ENCODE measurements around the gene NFATC2.

The NFATC2 gene

DNA sequence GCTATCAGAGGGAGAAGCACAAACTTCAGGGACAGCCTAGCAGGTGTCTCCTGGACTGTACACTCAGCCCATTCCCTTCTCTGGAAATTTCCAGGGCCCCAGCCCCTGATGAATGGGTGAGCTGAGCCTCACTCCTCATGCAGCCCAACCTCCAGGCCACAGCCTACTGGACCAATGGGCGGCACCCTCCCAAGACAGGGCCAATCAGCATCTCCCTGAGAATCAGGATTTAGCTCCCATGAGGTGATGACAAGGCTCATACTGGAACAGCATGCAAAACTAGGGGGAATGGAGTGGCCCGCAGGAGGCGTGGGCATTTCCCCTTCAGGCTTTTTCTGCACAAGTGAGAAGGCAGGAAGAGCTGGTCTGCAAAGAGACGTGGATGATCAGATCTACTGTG lies 29.0 kb downstream of the NFATC2 start:
- no peak for DNase-seq

DNA sequence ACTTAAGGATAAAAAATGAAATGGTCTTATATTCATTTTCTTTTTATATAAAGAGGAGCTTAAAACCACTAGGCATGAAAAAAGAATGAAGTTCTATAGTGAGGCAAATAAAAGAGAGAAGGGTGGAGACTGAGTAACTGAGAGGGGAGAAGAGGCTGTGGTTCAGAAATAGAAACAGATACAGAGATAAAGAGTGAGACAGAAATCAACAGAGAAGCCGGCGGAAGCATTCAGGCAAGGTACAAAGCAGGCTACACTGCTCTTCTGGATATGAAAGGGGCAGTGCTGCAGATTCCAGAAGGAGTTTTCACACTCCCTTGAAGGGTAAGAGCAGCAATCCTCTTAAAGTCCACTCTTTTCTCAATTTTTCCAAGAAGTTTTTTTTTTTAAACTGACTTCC lies 29.9 kb downstream of the NFATC2 start:
- no peak for DNase-seq

DNA sequence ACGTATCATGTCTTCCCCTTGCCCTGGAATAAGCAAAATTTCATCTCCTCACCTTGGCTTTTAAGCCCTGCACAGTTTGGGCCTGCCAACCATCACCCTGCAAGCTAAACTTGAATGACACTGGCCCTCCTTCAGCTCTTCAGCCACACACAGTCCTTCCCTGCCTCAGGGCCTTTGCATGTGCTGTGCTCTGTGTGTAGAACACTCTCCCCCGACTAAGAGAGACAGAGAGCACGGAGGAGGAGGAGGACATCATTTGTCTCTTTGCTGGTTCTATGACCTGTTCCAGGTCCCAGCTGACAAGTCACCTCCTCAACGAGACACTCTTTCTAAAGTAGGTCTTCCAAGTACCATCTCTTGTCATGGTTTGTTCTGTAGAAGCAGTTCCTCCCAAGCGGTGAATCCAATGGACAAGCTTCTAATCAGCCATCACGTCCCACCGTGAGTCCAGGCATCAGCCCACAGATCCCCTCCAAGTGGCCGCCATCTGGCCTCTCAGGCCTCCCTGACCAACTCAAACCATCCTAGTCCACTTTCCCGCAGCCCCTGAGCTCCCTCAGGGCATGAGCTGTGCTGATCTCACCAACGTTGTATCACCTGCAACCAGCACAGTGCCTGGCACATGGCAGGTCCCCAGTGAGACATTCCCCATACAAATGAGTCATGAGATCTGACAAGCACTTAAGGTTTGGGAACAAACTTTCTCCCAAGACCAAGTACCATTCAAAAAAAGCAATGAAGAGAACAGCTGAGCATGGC lies 30.5 kb downstream of the NFATC2 start:
- no peak for DNase-seq

DNA sequence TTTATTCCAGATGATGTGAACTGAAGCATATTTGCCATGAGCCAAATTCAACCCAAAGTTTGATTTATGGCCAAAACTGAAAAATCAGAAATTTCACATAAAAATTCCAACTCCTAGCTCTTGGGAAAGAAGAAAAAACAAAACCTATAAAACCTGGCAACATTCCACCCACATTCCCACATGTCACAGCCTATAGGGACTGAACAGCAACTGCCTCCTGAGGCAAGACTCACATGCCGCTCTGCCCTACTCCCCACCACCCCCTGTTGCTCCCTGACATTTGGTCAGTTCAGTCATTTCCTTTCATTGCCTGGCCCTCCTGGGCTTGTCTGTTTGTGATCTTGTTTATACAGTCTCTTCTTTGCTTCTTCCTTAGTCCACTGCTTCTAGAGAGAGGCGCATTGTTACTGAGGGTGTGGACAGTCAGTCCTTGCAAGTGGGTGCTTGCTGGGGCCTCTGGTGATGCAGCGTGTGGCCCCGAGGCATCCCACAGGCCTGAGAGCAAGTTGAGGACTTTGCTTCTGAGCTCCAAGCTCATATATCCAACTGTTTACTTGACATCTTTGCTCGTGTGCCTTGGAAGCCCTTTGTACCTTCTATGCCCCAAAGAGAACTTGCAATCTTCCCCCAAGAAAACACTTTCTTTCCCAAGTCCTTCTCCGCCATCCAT lies 31.4 kb downstream of the NFATC2 start:
- no peak for DNase-seq

DNA sequence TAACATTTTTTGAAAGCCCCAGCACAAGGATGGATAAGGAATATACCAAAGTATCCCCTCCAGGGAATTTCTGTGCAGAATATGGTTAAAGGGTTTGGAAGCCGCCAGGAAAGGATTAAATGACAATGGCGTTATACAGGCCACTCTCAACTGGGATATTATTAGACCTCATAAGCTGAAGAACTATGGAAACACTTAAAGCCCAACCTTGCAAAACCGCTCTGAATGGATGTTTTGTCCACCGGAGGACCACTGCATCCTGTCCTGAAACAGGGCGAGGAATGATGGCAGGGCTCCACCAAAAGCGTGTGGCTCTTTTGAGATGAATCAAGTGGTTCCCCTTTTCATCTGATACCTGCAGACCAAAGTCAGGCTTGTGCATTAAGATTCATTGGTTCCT lies 32.4 kb downstream of the NFATC2 start:
- no peak for DNase-seq

DNA sequence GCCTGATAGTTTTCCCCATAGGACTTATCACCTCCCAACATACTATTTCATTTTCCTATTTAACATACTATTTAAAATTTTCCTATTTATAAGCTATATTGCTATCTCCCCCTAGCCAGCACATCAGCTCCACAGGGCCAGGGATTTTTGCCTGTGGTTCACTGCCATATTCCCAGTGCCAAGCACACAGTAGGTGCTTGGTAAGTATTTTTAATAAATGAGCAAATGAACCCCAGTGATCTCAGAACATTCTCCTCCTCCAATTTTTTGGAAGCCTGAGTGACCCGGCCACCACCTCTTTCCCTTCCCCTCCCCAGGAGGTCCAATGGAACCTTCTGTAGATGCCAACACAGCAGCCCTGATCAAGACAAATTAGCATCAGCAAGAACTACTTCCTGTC lies 33.3 kb downstream of the NFATC2 start:
- DNase-seq = no peak

DNA sequence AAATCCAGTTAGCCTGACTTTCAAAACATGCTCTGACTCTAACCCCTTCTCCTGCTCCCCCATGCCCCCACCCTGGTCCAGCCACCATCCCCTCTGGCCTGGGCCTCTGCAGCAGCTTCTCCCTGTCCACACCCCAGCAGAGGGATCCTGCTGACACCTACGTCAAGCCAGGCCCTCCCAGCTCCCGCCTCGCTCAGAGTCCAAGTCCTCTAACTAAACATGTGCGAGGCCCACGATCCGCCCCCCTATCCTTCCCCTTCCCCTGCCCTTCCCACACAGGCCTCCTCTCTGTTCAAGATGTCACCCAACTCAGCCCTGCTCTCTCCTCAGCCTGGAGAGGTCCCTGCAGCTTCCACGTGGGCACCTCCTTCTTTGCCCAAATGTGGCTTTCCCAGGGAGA lies 33.7 kb downstream of the NFATC2 start:
- DNase-seq = no peak

DNA sequence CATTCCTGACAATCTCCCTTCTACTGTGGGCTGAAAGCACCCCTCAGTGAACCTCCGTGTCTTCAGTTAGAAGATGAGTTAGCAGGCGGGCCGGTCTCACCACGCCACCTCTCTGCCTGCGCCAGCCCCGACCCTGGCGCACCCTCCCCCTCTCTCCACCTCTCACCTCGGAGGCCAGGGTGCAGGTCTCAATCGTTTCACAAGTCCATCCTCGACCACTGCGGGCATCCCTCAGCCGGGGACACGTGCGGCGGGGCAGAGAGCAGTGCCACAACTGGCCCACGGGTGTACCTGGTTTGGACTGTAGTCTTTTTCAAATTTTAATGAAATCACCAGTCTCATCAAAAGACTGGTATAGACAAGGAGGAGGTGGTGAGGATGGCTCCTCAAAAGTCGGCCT lies 34.4 kb downstream of the NFATC2 start:
- no peak for DNase-seq

DNA sequence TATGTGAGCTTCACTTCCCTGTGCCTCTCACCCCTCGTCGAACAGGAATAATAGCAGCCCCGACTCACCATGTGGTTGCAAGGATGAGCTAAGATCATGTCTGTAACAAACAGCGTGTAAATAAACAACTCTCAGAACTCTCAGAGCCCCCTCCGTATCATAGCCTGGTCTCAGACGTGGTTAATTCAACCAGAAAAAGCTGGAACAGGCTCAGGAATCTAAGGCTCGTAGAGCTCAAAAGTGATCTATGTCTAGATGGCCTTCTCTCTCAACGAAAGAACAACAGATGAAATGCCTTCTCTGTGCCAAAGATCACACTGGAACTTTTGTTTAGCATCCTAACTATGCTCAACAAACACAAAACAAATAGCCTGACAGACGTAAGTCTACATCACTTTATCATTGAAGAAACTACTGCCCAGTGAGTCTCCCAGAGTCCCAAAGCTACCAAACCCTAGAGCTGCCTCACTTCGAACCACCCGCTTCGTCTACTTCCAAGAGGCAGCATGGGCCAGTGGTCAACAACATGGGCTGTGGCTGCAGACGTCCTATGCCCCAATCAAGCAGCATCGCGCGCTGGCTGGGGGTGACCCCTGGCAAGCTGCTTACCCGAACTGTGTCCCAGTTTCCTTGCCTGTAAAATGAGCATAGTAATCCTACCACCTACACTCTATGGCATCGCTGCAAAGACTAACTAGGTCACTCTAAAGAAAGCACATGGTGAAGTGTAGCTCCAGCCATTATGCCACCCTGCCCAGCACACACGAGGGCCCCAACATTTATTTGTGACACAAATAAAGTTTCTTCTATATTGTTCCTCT lies 35.1 kb downstream of the NFATC2 start:
- no peak for DNase-seq

DNA sequence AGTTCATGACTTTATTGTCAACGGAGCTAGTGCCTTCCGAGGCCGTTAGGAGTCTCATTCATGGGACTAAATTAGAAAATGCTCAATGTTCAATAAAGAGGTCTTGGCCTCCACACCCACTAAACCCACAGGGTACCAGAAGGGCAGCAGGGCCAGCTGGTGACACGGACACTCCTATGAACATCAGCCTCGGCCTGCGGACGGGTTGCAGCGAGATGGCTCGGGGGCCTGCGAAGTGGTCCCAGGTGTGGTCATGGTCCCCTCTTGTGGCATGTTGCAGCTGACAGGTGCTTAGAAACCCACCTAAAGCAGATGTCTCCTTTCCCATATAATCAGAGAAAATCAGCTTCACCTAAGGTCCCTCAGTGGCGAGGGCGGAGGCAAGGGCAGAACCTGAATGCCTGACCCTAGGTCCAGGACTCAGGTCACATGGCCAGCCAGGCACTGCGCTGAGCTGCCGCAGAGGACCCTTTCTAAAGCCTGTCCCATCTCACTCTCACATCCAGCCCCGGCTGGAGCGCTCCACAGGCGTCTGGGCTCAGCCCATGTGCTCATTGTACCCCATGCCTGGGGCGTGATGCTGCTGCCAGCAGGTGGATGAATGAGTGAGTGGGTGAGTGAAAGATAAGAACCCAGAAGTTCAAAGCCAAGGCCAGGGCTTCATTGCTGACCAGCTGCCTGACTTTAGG lies 35.8 kb downstream of the NFATC2 start:
- no peak for DNase-seq

DNA sequence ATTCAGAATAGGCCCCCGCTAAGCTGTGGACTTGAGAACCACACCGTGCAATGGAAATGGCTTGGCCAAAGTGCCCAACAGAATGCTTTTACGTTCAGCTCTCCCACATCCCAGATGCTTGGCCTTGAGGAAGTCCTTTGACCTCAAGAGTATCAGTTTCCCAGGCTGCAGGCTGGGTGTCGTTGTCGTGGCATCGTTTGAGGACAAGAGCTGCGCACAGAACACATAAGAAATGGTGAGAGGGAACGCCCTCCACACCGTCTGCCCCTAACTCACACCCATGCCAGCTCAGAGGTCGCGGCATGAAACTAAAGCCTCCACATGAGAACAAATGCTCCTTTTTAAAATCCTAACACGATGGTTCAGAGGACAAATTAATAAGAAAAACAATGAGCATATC lies 37.0 kb downstream of the NFATC2 start:
- no peak for DNase-seq

DNA sequence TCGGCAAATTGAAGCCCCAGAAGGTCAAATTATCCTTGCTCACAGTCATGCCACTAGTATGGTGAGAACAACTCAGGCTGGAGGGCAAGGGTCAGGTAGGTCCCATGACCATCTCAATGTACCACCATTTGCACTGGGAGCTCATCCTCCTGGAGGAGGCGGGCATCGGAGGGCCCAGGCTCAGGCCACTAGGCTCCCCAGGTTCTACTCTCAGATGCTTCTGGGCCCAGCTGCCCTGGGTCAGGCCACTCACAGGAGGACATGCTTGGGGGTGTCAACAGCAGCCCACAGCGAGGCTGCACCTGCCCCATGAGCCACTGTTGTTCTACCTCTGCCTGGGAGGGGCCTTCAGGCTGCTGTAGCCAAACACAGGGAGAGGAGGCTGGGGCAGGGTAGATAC lies 39.1 kb downstream of the NFATC2 start:
- no peak for DNase-seq

DNA sequence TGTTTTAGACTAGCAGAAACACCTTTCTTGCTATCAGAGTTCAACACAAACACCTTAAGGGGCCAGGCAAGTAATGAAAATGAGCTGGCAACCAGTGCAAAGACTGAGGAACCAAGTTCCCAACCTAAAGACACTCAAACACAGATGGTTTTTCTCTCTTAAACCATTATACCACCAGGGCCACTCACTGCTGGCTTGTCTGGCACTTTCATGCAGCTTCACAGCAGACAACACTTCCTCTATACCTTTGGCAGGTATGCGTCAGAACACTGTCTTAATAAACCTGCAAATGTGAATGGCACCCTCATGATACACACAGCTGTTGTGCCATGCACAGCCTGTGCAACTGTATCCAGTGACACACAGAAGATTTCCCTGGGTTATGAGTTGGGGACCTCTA lies 41.6 kb downstream of the NFATC2 start:
- DNase-seq = no peak

DNA sequence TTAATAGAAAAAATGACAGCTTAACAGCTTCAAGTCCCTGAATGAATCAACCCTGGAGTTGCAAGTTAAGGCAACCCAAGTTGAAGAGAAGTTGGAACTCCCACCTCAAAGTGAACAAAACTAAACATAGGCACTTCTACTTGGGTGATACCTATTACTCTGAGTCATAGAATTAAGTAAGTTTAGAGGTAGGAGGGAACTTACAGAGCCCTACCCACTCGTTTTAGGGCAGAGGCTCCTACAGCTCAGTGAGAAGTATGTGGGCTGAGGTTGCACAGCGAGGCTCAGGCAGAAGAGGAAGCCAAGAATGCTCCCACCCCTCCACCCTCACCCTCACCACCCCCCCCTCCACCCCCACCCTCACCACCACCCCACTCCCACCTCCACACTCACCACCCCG lies 42.2 kb downstream of the NFATC2 start:
- DNase-seq = no peak

DNA sequence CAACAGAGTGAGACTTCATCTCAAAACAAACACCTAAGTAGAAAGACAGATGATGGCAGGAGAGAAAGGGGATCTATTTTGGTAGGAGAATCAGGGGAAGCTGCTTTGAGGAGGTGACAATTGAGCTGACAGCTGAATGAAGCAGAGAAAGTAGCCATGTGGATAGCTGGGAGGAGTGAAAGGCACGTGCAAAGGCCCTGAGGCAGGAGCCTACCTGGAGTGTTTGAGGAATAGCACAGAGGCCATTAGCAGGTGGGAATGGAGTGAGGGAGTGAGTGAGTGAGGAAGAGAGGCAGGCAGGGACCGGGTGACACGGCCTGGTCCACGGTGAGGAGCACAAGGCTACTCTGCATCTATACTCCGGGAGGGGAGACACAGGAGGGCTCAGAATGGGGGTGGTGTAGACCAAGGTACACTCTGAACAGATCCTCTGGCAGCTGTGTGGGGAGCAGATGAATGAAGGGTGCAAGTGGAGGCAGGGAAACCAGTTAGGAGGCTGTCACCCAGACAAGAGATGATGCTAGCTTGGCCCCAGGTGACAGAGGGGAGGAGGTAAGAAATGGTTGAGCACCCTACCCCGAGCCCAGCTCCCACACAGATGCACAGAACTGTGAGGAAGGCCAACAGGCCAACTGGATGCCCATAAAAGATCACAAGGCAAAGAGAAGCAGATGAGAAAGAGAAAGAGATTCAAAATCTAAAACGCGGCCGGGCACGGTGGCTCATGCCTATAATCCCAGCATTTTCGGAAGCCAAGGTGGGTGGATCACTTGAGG lies 43.6 kb downstream of the NFATC2 start:
- no peak for DNase-seq

DNA sequence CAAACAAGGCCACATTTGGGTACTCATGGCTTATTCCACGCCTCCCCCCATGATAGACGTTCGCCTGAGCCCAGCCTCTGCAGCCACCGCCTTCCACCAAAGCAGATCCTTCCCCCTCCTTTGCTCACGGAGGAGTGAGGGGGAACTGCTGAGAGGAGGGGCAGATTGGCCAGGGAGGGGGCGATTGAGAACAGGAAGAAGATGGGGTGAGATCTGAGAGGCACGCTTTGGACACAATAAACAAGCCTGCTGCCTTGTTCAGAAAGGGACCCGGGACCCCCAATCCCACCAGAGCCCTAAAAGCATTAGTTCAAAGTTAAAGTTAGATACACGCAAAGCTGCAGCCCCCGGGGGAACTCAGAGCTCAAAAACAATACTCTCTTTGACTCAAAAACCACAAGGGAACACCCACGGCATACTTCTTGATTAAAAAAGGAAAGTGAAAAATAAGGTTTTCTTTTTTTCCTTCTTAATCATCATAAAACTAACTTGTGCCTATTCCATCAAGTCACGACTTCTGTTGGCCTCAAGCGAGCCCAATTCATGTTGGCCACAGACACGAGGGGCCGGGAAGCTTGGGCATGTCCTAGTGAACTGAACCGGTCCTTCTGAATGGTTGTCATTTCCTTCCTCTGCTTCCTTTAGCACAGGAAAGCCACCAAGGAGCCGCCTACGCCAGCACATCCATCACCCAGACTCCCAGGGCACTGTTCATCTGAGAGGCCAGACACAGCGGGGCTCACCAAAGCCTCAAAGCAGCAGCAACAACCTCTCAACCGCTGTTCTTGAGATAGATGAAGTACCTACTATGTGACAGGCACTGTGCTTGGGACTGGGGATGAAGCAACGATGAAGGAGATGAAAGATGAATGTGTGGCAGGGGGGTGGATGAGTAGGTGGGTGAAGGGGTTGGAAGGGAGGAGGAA lies 44.7 kb downstream of the NFATC2 start:
- no peak for DNase-seq

DNA sequence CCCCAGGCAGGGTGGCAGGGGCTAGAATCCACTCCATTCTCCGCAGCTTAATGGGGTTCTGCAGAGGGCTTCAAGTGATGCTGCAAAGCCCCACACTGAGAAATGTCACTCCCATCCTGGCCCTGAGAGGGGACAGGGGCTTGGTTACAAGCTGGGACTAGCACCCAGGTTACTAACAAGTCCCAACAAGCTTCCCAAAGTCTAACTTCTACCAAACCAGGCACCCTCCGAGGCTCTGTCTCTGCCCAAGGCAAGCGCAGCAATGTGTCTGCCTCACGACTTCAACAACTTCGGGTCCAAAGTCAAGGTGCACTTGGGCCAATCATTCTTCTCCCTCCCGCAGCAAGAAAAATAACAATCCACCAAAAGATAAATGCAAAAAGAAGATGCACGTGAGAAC lies 45.6 kb downstream of the NFATC2 start:
- no peak for DNase-seq

DNA sequence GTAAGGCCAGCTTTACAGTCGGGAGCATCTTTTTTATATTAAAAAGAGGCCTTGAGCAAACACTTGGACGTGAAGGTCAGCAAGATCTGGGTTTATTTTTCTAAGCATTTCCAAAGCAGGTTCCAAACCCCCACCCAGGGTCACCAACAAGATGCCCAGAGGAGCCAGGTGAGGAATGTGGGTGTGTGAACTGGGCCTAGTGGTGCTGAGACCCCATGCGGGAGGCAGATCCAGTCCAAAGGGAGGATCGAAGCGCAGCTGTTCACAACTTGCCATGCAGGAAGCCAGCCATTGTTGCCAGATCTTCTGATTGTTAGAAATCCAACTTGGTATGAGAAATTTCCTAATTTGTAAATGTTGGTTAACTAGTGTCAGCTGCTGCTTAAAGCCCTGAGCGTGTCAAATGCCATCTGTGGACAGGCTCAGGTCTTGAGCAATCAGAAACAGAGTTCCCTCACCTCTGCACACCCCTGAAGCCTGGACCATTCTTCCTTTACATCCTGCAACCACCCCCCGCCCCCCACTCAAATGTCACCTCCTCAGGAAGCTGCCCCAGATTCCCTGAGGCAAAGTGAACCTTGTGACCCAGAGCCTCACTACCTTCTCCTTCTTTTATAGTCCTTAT lies 46.5 kb downstream of the NFATC2 start:
- no peak for DNase-seq

DNA sequence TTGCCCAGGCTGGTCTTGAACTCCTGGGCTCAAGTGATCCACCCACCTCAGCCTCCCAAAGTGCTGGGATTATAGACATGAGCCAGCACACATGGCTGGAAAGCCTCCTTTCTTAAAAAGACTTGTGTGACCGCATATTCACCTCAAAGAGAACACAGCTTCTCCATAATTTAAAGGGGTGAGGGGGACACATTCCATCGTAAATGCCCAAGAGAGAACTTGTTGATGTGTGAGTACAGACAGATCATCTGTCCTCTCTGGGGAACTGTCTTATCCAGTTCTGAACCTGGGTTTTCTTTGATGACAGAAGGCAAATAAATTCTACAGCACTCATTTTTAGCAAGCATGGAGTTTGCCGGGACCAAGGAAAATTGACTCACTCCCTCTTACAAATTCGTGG lies 47.2 kb downstream of the NFATC2 start:
- DNase-seq = no peak

DNA sequence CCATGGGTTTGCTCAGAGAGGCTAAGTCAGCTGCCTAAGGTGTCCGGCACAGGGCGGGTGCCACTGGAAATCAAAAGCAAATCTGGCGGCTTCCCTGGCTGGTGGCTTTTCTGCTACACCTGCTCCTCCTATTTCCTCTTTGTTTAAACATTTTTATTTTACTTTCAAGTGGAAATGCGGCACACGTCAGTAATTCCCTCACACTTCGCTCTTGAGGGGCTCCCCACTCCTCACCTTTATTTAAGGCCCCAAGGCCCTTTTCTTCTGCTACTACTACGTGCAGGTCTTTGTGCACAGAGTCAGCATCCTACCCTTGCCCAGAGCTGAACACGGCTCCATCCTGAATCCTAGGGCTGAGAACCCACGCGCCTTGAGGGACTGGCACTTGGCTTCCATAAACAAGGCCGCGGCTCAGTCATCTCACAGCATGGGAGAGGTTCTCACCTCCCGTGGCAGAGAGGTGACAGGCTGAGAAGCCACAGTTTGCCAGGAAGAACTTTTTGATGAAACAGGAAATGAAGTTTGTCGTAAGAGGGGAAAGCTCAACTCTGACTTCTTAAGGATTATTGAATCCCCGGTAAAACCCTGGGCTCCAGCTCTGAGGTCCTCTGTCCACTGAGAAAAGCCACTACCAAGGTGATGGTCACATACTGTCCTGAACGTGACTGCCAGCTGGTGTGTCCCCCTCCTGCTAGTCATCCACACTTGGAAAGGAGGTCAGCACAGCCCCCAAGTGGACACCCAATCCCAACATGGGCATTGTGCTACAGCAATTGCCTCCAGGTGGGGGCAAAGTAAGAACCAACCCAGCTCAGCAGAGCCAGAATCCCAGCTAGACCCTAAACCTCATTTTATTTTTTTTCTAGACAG lies 48.0 kb downstream of the NFATC2 start:
- no peak for DNase-seq

Measured in femur (tissue), 1 donor.